Islet of Langerhans (tissue), 1 donor: ENCODE measurements around the gene ETS1.

Experiments
- FAIRE-seq: peaks from one replicate; lab custom pipeline; 2011; peaks lifted over from hg19 to GRCh38; lab: Jason Lieb, UNC

ETS1 gene

GRCh38 chr11:128500493-128500892 is 86.9 kb downstream of the ETS1 start:
- no peak for FAIRE-seq

- no peak for FAIRE-seq
Observed at GRCh38 chr11:128499613-128500253, 87.6 kb downstream of the ETS1 start.

DNA sequence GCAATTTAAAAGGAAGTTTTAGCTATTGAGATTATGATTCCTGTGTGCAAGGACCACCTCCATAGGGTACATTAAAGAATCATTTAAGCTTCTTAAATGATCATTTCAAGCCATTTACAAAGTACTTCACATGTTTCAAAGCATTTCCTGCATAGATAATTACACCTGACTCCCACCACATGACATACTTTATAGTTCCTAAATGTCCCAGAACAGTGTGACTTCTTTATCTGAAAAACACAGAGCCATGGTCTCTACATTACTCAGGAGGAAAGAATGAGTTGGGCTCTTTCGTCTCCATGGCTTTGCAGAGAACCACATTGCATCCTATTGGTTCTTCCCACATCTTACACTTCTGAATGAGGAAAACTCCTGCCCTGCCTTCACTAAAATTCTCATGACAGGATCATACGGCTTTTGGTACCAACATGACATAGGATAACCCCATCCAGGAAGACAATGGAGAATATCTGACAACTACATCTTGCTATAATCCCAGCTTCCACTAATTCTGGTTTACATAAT is 88.6 kb downstream of the ETS1 start:
- FAIRE-seq: no peak

GRCh38 chr11:128497776-128498095 is 89.6 kb downstream of the ETS1 start:
- FAIRE-seq: no peak

DNA sequence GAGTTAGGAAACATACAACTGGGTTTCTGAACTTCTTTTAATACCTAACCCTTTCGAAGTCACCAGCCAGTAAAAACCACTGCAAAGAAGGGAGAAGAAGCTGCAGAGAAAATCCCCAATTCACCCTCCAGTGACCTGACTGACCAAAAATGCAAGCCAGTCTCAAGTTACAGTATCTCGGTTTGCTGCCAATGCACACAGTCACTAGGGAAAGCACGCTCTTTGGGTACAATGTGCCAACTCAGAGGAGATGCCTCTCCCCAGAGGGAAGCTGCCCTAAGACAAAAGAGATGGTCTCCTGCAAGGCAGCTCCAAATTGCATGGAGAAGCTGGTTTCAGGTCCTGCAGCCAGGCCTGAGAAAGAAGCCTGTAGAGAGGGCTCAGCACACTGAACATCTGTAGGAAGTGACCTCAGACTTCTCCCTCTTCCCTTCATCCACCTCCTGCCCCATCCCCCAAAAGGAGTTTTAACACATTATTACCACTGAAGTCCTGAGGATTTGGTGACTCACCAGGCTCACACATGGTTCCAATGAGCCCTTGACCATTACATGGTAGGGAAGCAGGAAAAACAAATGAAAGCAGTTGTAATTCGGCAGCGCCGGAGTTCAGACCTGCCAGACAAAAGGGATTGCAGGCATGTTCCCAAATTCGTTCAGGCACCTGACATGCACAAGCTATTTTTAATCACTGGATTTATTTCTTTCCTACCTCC is 90.1 kb downstream of the ETS1 start:
- FAIRE-seq: no peak

GRCh38 chr11:128496692-128497060 is 90.7 kb downstream of the ETS1 start:
- no peak for FAIRE-seq

DNA sequence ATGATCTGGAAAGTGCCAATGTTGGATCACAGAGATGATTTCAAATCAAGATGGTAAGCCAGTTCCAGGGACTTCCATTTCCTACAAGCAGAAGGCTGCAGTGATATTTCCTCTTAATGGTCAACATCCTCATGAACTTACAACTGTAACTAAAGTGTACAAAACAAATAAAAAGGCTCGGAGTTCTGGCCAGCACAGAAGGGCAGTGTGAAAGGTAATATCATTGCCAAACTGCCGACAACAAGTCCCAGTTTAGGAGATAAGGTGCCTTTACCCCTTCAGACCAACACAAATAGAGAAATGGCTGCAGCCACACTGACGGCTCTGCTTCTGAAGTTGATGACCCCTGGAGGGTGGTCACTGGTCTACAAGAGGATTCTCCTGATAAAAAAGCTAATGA is 91.1 kb downstream of the ETS1 start:
- no peak for FAIRE-seq

- FAIRE-seq: no peak
Observed at GRCh38 chr11:128494418-128495332, 92.7 kb downstream of the ETS1 start.

DNA sequence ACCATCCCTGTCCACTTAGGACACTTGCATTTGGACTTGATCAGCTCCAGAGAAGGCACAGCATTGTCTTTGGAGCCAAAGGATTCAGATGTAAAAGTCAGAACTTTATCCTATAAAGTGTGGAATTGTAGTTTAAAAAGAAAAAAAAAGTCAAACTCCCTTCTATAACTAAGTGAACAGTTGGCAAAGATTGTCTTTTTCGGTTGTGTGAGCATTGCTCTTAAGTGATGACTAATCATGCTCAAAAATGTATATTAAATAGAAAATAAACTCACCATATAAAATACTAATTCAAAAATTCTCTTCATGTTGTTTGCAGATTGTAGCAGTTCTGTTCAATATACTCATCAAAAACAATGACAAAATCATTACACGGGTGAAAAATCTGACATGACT is 93.8 kb downstream of the ETS1 start:
- no peak for FAIRE-seq

DNA sequence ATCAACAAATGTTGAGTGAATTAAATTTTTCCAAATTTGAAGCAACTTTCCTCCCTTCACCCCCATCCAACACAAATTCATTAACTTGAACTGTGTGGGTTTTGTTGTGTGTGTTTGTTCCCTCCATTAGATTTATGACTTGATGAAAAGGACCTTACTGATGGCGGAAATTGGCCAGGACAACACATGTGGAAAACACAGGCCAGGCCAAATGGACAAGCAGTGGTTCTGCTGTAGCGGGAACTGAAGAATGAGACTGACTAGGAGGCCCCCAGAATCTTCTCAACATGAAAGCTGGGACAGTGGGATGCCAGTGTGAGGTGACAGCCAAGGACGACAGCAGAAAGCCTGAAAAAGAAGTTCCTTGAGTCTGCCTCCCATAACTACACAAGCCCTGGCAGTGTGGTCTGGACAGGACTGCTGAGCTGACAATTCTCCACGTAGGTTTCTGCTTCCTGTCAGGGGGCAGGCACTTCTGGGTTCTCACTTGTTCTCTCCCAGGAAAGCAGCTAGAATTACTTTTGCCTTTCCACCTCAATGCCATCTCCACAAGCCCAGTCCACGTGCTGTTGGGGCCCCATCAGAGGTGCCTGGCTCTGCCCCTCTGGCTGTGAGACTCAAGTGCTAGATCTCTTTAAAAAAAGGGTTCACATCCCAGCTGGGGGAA is 94.3 kb downstream of the ETS1 start:
- FAIRE-seq: no peak

DNA sequence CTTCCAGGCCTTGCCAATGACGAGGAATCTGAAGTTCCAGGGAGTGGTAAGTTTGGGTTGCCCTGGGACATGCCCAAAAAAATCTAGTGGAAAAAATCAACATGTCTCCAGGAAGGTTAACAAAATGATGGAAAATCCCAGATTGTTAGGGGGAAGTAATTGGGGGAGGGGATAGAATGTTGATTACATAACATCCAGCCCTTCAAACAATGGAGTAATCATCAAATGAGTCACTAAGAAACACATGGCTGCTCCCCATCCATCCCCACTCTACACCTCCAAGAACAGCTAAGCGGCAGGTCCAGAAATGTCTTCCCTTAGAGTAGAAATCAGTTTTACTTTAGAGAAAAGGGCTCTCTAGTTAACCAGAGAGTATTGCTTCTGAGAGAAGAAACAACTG is 94.9 kb downstream of the ETS1 start:
- FAIRE-seq: no peak

DNA sequence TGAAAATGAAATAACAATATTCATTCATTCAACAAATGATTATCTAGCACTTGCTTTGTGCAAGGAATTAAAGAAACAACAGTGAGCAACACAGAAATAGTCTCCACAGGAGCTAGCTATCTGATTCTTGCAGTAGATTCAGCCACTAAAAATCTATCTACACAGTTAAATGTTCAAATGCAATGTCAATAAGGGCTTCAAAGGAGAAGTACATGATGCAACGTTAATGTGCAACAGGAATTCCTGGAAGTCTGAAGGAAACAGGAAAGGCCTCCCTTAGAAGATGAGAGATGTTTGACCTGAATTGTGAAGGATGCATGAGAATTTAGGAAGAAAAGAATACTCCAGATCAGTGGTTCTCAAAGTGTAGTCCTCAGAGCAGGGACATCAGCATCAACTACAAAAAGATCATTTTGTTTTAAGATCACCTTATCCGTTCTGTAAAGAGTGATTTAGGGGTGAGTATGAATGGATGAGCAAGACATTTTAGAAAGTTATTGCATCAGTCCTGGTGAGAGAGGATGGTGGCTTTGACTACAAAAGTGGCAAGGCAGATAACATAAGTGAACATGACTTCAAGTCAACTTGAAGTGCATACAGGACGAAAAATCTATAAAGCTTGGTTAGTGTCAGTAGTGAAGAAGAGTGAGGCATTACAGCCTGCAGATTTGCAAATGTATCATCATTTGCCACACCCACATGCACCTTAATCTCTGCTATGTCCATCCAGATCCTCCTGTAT is 96.0 kb downstream of the ETS1 start:
- no peak for FAIRE-seq

DNA sequence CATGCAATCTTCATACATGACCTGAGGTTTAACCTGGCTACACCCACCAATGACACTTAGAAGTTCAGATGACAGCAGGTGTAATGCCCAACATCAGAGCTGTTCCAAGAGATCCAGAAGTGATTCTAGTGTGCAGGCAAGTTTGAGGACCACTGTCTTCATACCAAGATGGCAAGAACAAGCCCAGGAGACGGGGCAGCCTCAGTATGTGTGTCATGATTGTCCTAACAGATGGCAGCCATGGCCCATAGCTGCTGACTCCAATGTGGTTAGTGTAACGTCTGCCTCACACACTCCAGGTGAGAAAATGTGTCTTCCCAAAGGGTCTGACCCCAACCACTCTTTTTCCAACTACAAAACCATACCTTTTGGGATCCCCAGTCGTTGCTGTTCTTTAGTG is 97.3 kb downstream of the ETS1 start:
- FAIRE-seq: no peak

DNA sequence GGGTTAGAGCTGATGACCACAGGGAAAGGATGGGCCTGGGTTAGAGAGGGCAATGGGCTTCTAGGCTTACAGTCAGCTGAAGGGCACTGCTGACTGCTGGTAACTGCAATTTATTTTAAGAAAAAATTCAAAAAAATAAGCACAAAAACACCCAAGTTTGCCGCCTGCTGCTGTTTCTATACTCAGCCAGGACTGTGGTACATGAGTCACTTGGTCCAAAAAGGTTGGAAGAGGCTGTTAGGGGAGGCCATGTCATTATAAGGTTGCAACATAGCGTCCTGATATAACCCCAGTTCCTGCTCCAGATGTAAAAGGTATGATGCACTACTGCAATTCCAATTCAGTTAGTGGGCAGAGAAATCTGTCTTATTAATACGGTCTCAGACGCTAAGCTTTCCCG is 98.9 kb downstream of the ETS1 start:
- FAIRE-seq: no peak

DNA sequence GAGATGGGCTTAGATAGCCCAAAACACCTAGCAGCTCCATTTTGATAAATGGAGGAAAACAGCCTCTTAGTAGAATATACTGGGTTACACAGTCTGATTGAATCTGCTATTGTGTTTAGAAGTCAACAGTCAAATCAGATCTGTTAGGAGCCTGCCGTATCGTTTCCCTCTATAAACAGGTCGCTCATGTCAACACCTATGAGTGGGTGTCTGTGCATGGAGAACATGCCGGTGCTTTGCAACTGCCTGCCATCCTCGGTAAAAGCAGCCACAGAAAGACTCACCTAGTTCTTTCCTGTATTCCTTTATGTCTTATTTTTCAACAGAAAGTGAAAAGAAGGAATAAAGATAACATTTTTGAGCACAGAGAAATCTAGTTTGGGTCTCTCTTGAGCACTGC is 99.4 kb downstream of the ETS1 start:
- no peak for FAIRE-seq

DNA sequence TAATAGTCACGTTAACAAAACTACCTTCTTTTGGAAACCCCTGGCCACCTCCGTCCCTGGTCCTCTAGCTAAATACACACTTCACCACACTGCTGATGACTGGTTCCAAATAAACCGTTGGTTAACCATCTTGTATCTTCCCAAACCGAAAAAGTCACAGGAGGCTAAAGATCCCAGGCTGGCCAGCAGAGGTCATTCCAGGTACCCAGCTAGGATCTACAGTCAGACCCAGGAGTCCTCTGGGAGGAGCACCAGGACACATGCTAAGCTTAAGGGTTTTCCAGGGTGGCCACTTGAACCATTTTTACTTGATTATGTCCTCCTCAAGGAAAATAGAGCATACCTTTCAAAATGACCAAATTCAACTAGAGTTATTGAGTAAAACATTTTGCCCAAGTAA is 103.2 kb downstream of the ETS1 start:
- FAIRE-seq: no peak

DNA sequence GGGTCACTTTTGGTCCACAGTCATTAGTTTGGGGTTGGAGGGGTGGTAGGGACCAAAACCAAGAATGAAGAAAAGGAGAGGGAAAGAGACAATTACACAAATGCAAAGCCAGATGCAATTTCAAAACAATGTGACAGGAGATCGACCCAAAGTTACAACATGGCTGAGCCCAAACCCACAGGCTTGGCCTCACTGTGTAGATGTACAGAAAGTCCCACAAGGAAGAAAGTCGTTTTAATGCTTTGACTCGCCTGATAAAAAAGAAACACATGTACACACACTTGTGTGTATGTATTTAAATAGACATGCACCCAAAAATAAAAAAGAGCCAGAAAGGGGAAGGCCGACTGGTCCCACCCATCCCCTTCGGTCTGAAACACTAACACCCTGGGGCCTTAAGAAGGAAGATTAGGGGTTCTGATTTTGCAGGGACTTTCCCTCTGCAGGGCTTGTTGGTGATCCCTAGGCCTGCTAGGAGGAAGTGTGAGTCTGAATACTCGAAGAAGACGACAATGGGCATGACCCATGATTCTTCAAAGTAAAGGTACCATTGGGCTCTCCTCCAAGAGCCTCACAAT is 104.1 kb downstream of the ETS1 start:
- no peak for FAIRE-seq

DNA sequence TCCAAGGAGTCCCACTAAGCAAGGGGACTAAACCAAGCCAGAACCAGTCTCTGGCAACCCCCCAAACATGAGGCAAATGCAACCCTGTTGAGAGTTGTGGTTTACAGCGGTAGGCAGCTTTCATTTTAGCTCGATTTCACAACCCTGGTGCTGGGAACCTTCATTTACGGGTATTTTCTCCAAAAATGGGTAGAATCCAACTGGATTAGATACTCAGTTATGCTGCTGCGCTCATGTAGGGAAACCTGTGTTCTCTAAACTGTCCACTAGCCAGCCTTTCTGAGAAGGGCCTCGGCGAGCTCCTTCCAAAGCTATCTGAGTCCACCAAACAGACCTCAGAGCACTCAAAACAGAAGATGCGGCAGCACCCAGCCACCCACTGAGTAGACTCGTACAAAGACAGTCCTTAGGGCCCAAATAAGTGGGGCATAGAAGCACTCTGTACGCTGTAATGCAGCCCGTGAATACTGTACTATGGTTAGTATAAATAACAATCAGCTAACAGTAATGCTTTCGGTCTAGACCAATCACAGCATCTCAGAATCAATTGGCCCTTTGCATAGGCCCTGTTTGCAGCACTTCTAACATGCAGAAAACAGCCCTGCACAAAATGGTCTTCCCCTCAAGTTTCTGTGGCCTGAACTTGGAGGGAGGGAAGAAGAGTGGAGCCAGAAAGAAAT is 104.7 kb downstream of the ETS1 start:
- FAIRE-seq: no peak

DNA sequence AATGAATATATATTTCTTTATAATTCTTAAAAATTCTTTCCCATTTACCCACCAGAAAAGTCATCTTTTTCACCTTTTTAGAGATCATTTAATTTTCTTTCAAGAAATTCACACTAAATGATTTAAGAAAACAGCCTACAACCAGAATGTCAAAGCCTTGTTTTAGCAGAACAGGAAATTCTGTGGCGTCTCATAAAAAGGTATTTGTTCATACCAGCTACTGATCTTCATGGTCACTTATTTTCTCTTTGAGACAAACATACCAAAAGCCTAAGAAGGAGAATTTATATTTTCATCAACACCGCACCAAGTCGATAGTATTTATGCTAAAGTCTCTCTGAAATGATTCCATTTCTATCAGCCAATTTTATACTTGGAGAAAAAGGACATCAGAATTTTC is 105.3 kb downstream of the ETS1 start:
- no peak for FAIRE-seq

GRCh38 chr11:128481135-128481534 is 106.2 kb downstream of the ETS1 start:
- no peak for FAIRE-seq

GRCh38 chr11:128480665-128481064 is 106.7 kb downstream of the ETS1 start:
- no peak for FAIRE-seq
